Measurements from ENCODE around the gene ITGB3BP. TPM values are rescaled to one million over a fixed set of nuclear protein-coding genes. Genes with fewer than 3 reads are reported as not detected.
"Not testable (repeated sequence)": the region's sequence is repeated elsewhere in the genome, so short reads cannot be mapped to it uniquely, and the experiment has no call there.

ITGB3BP gene, protein sequence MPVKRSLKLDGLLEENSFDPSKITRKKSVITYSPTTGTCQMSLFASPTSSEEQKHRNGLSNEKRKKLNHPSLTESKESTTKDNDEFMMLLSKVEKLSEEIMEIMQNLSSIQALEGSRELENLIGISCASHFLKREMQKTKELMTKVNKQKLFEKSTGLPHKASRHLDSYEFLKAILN
- total RNA-seq = 10 to 100 TPM in 1 of 4 donors, 1 to 10 TPM in 3; 3.5 to 19.9 (median 6.1) TPM

DNA sequence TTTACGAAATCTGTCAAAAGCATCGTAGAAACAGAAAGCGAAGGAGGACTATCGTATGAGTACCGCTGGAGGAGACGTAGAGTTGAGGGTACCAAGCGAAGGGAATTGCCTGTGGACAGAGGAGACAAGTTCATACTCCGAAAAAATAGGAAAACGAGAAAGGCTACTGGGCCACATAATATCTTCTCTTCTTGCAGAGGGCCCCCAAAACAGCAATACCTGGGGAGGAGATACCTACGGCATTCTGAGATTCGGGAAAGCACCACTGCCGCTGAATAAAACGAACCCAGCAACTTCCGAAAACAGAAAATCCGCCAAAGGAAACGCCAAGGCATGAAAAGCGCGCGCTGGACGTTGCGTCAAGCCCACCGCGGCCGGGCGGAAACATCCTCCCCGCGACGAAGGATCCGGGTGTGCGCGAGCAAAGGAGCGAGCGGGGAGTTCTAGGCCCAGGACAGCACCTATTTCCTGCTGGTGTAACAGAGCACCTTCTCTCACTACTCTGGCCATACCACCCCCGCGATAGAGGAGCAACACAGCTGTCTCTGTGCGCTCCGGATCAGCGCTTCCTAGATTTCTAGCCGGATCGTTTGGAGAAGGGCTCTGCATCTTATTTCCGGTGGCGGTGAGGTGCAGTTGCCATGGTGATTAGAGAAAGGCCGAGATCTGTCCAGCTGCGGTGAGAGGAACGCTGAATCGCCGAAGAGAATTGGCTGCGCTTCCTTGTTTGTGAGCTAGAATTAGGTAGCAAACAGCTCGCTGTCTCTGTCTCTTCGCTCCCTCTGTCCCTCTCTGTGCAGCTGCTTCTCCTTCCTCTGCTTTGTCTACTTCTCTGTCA, at the start of gene ITGB3BP, which contains the start of gene EFCAB7:
ITGB3BP (minus strand) TSS at position 335 of the 838 bp plus-strand sequence; CDS start at position 243, 92 bp downstream.
EFCAB7 (plus strand) TSS at position 635 of the 838 bp plus-strand sequence. CDS start 2,048 bp downstream, outside the sequence.
- peak; percentile 94 for ATAC-seq (ENCODE audit: low FRiP score)
- TF ChIP-seq, protein P1, sequence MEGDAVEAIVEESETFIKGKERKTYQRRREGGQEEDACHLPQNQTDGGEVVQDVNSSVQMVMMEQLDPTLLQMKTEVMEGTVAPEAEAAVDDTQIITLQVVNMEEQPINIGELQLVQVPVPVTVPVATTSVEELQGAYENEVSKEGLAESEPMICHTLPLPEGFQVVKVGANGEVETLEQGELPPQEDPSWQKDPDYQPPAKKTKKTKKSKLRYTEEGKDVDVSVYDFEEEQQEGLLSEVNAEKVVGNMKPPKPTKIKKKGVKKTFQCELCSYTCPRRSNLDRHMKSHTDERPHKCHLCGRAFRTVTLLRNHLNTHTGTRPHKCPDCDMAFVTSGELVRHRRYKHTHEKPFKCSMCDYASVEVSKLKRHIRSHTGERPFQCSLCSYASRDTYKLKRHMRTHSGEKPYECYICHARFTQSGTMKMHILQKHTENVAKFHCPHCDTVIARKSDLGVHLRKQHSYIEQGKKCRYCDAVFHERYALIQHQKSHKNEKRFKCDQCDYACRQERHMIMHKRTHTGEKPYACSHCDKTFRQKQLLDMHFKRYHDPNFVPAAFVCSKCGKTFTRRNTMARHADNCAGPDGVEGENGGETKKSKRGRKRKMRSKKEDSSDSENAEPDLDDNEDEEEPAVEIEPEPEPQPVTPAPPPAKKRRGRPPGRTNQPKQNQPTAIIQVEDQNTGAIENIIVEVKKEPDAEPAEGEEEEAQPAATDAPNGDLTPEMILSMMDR (IDR thresholded peaks at IDR 0.05) = no peak
- peak; percentile 62 for DNase-seq (ENCODE audit: low spot score)

DNA sequence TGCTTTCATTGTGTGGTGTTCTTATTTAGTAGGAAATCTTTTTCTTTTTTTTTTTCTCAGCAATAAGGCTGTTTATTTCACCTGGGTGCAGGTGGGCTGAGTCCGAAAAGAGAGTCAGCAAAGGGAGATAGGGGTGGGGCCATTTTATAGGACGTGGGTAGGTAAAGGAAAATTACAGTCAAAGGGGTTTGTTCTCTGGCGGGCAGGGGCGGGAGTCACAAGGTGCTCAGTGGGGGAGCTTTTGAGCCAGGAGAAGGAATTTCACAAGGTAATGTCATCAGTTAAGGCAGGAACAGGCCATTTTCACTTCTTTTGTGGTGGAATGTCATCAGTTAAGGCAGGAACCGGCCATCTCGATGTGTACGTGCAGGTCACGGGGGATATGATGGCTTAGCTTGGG, 49.7 kb upstream of the ITGB3BP start:
- ATAC-seq (ENCODE audit: low FRiP score); DNase-seq (ENCODE audit: low spot score): not testable (repeated sequence)

DNA sequence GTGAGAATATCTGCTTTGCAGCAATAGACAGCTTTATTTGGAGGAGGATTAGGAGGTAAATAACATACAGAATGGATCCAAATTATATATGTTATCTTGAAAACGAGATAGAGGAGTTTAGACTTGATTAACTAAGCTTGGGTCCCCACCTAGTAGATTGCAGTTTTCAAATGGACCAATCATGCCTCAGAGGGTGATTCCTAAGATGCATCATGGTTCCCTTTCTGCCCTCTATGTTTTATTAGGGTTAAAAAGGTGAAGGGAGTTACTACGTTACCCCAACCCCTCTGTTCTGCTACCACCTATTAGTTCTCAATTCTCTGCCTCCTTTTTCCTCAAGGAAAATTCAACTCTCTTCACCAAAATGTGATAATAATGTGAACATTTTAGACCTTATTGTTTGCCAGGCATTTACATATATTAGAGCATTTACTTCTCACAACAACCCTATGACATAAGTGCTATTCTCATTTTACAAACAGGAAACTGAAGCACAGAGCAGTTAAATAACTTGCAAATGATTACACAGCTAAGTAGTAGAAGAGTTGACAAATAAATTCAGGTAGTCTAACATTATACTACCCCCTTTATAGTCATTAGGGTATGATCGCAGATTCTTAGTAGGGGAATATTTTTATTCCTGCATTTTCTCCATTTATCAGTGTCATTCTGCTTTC, 46.8 kb upstream of the ITGB3BP start:
- DNase-seq (ENCODE audit: low spot score) = no peak
- TF ChIP-seq, protein P1 (IDR thresholded peaks at IDR 0.05) = no peak
- no peak for ATAC-seq (ENCODE audit: low FRiP score)

DNA sequence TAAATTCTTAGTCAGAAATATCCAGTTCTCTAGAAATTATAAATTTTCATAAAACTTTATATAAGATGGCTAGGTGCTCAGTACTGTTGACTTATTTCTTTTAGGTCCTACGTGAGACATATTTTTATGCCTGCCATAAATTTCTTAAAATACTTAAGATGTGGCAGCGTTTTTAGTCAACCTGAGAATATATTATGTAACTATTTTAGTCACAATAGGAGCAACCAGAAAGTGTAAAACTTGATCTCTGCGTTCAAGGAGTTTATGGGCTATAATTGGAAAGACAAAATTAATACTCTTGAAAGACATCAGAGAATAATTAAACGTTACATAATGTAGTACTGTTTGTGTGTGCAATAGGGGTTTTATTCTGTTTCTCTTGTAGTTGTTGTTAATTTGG, 46.0 kb upstream of the ITGB3BP start:
- ATAC-seq (ENCODE audit: low FRiP score) (no peak), DNase-seq (ENCODE audit: low spot score) (no peak)
- TF ChIP-seq, protein P1 (IDR thresholded peaks at IDR 0.05) = no peak

DNA sequence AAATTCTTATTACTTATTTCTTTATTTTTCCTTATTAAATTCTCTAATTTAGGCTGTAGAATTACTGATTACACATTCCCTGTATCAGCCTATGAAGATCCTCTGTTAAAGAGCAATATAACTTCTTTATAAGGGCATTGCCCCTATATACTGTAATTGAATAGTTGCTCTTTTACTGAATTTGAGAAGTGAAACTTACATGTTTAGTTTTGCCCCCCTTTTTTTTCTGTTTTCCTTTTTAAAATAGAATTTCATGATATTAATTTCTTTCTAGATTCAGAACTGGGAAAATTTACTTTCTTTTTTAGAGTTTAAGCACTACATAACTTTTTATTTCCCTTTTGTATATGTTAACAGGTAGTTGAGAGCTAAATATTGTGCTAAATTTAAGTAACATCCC, 40.7 kb upstream of the ITGB3BP start:
- TF ChIP-seq, protein P1 (IDR thresholded peaks at IDR 0.05) = no peak
- DNase-seq (ENCODE audit: low spot score) = no peak
- ATAC-seq (ENCODE audit: low FRiP score) = no peak

DNA sequence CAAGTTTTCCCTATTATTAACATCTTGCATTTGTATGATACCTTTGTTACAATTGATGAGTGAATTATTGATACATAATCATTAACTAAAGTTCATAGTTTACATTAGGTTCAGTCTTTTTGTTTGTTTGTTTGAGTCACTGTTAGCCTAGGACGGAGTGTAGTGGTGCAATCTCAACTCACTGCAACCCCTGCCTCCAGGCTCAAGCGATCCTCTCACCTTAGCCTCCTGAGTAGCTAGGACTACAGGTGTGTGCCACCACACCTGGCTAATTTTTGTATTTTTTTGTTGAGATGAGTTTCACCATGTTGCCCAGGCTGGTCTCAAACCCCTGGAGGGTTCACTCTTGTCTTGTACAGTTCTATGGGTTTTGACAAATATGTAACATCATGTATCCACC, 36.3 kb upstream of the ITGB3BP start:
- ATAC-seq (ENCODE audit: low FRiP score) (no peak), DNase-seq (ENCODE audit: low spot score) (no peak)
- TF ChIP-seq, protein P1 (IDR thresholded peaks at IDR 0.05) = no peak

DNA sequence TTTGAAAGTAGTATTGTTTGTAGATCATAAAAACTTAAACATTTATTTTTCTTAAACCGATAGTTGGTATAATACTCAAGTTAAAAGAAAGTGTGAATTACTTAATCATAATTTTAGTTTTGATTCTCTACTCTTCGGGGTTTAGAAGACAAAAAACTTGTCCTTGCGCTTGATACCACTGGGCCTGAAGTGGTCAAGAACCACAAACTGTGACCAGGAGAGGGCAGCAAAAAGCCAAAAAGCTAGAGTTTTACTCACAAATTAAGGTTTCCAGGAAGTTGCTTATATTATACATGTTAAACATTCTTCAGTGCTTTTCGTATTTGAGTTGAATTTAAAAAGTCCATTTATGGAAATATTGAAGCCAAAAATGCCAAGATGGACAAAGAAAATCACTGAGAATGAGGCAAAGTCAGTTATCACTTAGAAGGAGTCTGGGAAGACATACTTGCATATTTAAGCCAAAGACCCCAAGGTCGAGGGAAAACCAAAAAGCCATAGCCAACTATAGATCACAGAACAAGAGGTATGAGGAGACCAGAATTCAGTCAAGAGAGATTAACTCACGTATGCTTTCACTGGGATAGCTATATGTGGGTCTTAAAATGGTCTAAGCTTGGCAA, 34.5 kb upstream of the ITGB3BP start:
- TF ChIP-seq, protein P1 (IDR thresholded peaks at IDR 0.05) = peak in 1 of 3 donors; percentile 3
- ATAC-seq (ENCODE audit: low FRiP score) (no peak), DNase-seq (ENCODE audit: low spot score) (no peak)
